RWPE2 (cell line): ENCODE data around the gene DLG1.
A peak's percentile ranks its signal among the peaks of the same experiment; 100 is the strongest.

ENCODE experiments used
- ATAC-seq: fragments of 200-7000 bp; cut with Tn5 transposase; 3 replicates; pipeline ENCODE4 v1.9.1; 2021; ENCODE audit warnings: low read depth
- DNase-seq: peaks from one replicate; pipeline ENCODE4 v3.0.0-alpha.2; 2020; ENCODE audit warnings: low spot score
- H3K27ac ChIP-seq: fragments of 450-650 bp; 2 replicates; pipeline ENCODE4 v1.5.1; 2017; ENCODE audit warnings: mild to moderate bottlenecking; ENCODE audit not compliant: poor library complexity, severe bottlenecking
- H3K27me3 ChIP-seq: fragments of 250-450 bp; sonication (Bioruptor Pico); 2 replicates; pipeline ENCODE4 v1.5.1; 2021; ENCODE audit warnings: mild to moderate bottlenecking, moderate library complexity; ENCODE audit not compliant: insufficient read depth, poor library complexity, severe bottlenecking
- H3K36me3 ChIP-seq: fragments of 250-450 bp; sonication (Bioruptor Pico); 2 replicates; pipeline ENCODE4 v1.5.1; 2020; ENCODE audit warnings: low read depth, mild to moderate bottlenecking, moderate library complexity
- H3K4me1 ChIP-seq: fragments of 250-450 bp; sonication (Bioruptor Pico); 2 replicates; pipeline ENCODE4 v1.5.1; 2021; ENCODE audit warnings: mild to moderate bottlenecking, moderate library complexity; ENCODE audit not compliant: insufficient read depth, poor library complexity, severe bottlenecking
- H3K4me3 ChIP-seq: fragments of 250-450 bp; sonication (Bioruptor Pico); 2 replicates; pipeline ENCODE4 v1.5.1; 2021; ENCODE audit warnings: mild to moderate bottlenecking, moderate library complexity; ENCODE audit not compliant: severe bottlenecking
- H3K9me3 ChIP-seq: fragments of 250-450 bp; sonication (Bioruptor Pico); 2 replicates; pipeline ENCODE4 v1.5.1; 2021; ENCODE audit warnings: mild to moderate bottlenecking, moderate library complexity; ENCODE audit not compliant: severe bottlenecking
- TF ChIP-seq, protein P1 (sequence below): fragments of 450-650 bp; IDR thresholded peaks from one replicate; pipeline ENCODE4 v1.5.1; 2017; ENCODE audit warnings: mild to moderate bottlenecking, moderate library complexity; ENCODE audit not compliant: poor library complexity, severe bottlenecking

Gene DLG1

DNA sequence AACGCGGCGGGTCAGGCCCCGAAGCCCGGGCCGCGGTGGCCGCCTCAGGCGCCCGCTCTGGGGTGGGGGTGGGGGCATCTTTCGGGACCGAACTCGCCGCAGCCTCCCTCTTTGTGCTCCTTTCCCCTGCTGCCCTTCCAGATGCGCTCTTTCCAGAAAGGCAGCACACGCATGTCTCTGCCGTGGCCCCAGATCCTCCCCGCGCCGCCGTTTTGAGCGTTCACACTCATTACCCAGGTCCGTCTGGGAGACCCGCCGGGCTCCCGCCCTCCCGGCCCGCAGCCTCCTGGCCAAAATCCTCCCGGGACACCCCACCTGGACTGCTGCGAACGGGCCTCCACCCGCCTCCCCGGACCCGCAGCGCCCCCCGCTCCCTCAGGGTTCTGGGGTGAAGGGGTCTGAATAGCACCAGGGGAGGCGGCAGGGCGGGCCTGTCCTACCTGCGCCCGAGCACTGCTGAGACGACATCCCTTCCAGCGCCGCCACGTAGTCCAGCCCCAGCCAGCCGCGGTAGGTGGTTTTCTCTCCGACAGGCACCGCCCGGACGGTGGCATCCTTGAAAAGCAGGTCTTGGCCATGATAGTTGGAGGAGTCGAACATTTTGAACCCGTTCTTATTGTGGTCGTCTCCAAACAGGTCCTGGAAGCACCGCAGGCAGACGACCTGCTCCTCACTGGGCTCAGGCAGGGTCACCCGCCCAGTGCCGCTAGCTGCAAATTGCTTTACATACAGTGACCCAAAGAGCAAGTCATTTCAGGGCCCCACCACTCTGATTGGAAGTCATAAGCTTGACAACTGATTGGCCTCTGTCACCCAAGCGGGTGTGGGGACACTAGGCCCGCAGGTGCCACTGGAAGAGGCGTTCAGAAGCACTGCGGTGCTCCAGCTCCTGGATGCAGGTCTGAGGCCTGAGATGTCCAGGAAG is 294.7 kb downstream of the DLG1 start:
- peak; percentile 52 for DNase-seq
- TF ChIP-seq, protein P1, sequence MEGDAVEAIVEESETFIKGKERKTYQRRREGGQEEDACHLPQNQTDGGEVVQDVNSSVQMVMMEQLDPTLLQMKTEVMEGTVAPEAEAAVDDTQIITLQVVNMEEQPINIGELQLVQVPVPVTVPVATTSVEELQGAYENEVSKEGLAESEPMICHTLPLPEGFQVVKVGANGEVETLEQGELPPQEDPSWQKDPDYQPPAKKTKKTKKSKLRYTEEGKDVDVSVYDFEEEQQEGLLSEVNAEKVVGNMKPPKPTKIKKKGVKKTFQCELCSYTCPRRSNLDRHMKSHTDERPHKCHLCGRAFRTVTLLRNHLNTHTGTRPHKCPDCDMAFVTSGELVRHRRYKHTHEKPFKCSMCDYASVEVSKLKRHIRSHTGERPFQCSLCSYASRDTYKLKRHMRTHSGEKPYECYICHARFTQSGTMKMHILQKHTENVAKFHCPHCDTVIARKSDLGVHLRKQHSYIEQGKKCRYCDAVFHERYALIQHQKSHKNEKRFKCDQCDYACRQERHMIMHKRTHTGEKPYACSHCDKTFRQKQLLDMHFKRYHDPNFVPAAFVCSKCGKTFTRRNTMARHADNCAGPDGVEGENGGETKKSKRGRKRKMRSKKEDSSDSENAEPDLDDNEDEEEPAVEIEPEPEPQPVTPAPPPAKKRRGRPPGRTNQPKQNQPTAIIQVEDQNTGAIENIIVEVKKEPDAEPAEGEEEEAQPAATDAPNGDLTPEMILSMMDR, result no peak
- peak; percentile 28 for ATAC-seq
- Histone ChIP-seq H3K4me1 (peaks cover 5% of the 10 kb centered on the region), H3K9me3 (no peaks in the 10 kb centered on the region), H3K27me3 (no peaks in the 10 kb centered on the region), H3K36me3 (0 out of 2 replicates have a peak, but pooled peaks cover 8% of the 10 kb centered on the region), H3K27ac (peak overlapping the region; percentile 57), H3K4me3 (peak overlapping the region; percentile 66)

GRCh38 chr3:197002701-197003454 is 295.5 kb downstream of the DLG1 start:
- ATAC-seq (peak; percentile 57), DNase-seq (peak; percentile 87)
- Histone ChIP-seq H3K27me3 (no peaks in the 10 kb centered on the region), H3K36me3 (0 out of 2 replicates have a peak, but pooled peaks cover 8% of the 10 kb centered on the region), H3K9me3 (no peaks in the 10 kb centered on the region), H3K27ac (peak overlapping the region; percentile 57), H3K4me3 (peak overlapping the region; percentile 66), H3K4me1 (peaks cover 5% of the 10 kb centered on the region)
- TF ChIP-seq, protein P1, result peak; percentile 96

DNA sequence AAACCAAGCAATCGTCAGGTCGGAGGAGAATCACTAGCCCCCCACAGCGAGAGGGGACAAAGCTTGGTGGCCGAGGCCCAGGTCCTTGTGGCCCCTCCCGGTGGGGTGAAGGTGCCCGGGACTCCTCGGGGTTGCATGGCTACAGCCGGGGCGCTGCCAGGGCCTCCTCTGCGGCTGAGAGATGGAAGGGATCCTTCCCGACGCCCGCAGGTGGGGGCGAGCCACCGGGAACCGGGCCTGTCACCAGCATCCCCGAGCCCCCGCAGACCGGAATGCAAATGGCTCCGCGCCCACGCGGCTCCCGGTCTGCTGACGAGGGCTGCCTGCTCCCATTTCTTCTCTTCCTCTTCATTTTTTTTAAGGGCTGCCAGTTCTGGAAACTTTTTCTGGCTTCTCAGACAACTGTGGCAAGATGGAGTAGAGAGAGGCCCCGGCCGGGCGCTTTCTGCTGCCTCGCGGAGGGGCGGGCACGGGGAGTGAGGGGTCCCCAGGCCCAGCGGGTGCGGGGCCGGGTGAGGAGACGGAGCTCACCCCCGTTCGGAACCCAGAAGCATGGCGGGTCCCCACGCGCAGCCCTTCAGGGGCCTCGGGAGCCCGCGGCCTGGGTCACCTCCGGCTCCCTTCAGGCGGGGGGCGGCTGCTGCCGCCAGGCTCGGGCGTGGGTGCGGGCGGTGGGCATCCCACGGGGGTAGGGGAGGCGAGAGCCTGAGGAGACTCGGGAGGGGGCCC is 296.3 kb downstream of the DLG1 start:
- Histone ChIP-seq H3K4me3 (peak overlapping the region; percentile 66), H3K4me1 (peaks cover 5% of the 10 kb centered on the region), H3K27me3 (no peaks in the 10 kb centered on the region), H3K36me3 (0 out of 2 replicates have a peak, but pooled peaks cover 8% of the 10 kb centered on the region), H3K27ac (peak overlapping the region; percentile 57), H3K9me3 (no peaks in the 10 kb centered on the region)
- TF ChIP-seq, protein P1, result no peak
- peak; percentile 7; the same call in 2 of the 3 replicates for ATAC-seq
- no peak for DNase-seq

- Histone ChIP-seq H3K27me3 (no peaks in the 10 kb centered on the region), H3K36me3 (0 out of 2 replicates have a peak, but pooled peaks cover 8% of the 10 kb centered on the region), H3K9me3 (no peaks in the 10 kb centered on the region), H3K4me1 (peaks cover 5% of the 10 kb centered on the region), H3K4me3 (no peak overlapping the region), H3K27ac (peak overlapping the region; percentile 57)
- TF ChIP-seq, protein P1, result no peak
- DNase-seq (no peak), ATAC-seq (no peak)
These were observed 297.1 kb downstream of the DLG1 start for GRCh38 chr3:197001106-197001971.
